Muscle layer of duodenum (tissue), 2 donors: ENCODE data around the gene TBC1D2B.
"Not testable (repeated sequence)": the region's sequence is repeated elsewhere in the genome, so short reads cannot be mapped to it uniquely, and the experiment has no call there.

Experiments
- H3K27ac ChIP-seq: one replicate; pipeline ENCODE4 v1.7.0; 2013; ENCODE audit warnings: mild to moderate bottlenecking, low read length
- H3K27me3 ChIP-seq: one replicate; pipeline ENCODE4 v1.7.0; 2013; ENCODE audit warnings: low read depth, mild to moderate bottlenecking, control low read depth, low read length
- H3K36me3 ChIP-seq, 2 donors: one replicate each; pipeline ENCODE4 v1.7.0; 2013; ENCODE audit warnings: low read length in 2 of 2, control low read depth in 1 of 2, mild to moderate bottlenecking in 1 of 2; ENCODE audit not compliant: insufficient read depth in 2 of 2, control insufficient read depth in 1 of 2
- H3K4me1 ChIP-seq, 2 donors: one replicate each; pipeline ENCODE4 v1.7.0; 2013; ENCODE audit warnings: low read length in 2 of 2, mild to moderate bottlenecking in 2 of 2, control low read depth in 1 of 2, moderate library complexity in 1 of 2; ENCODE audit not compliant: insufficient read depth in 2 of 2, control insufficient read depth in 1 of 2
- H3K4me3 ChIP-seq, 2 donors: one replicate each; pipeline ENCODE4 v1.7.0; 2013; ENCODE audit warnings: low read length in 2 of 2, low read depth in 1 of 2, mild to moderate bottlenecking in 1 of 2
- H3K9me3 ChIP-seq, 2 donors: one replicate each; pipeline ENCODE4 v1.7.0; 2013; ENCODE audit warnings: low read length in 2 of 2, control low read depth in 1 of 2, mild to moderate bottlenecking in 1 of 2; ENCODE audit not compliant: control insufficient read depth in 1 of 2
- donor health status: healthy.

The TBC1D2B gene

DNA sequence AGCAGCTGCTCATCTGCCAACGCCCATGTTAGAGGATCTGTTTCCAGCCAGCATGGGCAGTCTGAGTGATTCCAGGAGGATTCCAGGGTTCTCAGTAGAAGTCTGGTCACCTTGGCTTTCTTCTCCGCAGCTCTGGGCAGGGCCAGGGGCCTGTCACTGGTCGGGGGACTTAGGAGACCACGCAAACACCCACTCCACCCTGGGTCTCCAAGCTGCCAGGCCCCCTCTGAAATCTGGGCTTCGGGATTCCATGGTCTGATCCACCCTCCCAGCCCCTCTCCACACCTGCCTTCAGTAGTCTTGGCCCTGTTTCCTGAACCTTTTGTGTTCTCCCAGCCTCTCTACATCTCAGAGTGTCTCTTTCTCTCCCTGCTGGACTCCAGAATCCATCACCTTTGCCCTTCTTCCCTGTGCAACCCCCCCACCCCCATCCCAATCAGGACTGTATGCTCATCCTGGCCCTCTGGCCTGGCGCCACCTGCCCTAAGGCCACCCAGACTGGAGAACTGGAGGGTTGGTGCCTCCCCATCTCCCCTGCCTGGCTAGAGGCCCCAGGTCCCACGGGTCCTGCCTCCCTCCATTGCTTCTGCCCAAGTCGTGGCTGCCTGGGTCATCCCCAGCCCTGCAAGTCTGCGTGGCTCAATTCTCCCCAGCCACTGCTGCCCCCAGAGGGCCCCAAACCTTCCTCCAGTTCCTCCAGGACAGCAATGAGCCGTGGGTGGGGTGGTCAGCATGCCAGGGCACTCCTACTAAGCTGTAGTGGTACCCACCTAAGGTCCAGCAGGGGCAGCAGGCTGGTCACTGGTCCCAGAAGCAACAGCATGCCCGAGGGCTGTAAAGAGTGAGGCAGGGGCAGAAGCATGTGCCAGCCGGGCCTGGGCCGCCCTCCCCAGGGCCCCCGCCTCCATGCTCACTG is 102.8 kb downstream of the TBC1D2B start:
- Histone ChIP-seq H3K27me3 (no peaks in the 10 kb centered on the region), H3K36me3 (no peaks in the 10 kb centered on the region), H3K4me1 (peaks cover 0 to 22% of the 10 kb centered on the region in 2 donors), H3K4me3 (no peak overlapping the region), H3K27ac (no peak overlapping the region), H3K9me3 (no peaks in the 10 kb centered on the region)

- Histone ChIP-seq H3K36me3 (no peaks in the 10 kb centered on the region), H3K4me3 (no peak overlapping the region), H3K9me3 (no peaks in the 10 kb centered on the region), H3K27ac (no peak overlapping the region), H3K4me1 (peaks cover 0 to 22% of the 10 kb centered on the region in 2 donors), H3K27me3 (no peaks in the 10 kb centered on the region)
Measured at GRCh38 chr15:77974098-77974414, 103.5 kb downstream of the TBC1D2B start.

- not testable (repeated sequence) for H3K27ac ChIP-seq, H3K36me3 ChIP-seq, H3K9me3 ChIP-seq, H3K4me3 ChIP-seq, H3K27me3 ChIP-seq
- peaks cover 0 to 22% of the 10 kb centered on the region in 2 donors for H3K4me1 ChIP-seq
Measured at GRCh38 chr15:77973273-77974097, 104.0 kb downstream of the TBC1D2B start.

- H3K4me1 ChIP-seq, result peaks cover 0 to 22% of the 10 kb centered on the region in 2 donors
Measured at GRCh38 chr15:77972706-77973105, 104.8 kb downstream of the TBC1D2B start.

GRCh38 chr15:77971875-77972274 is 105.6 kb downstream of the TBC1D2B start:
- H3K9me3 ChIP-seq, H3K4me3 ChIP-seq, H3K27ac ChIP-seq, H3K27me3 ChIP-seq, H3K36me3 ChIP-seq: not testable (repeated sequence)
- peaks cover 0 to 22% of the 10 kb centered on the region in 2 donors for H3K4me1 ChIP-seq

More at GRCh38 chr15:77972706-77973105, 104.8 kb downstream of the TBC1D2B start:
- H3K9me3 ChIP-seq, H3K36me3 ChIP-seq, H3K27ac ChIP-seq, H3K27me3 ChIP-seq, H3K4me3 ChIP-seq: not testable (repeated sequence)

DNA sequence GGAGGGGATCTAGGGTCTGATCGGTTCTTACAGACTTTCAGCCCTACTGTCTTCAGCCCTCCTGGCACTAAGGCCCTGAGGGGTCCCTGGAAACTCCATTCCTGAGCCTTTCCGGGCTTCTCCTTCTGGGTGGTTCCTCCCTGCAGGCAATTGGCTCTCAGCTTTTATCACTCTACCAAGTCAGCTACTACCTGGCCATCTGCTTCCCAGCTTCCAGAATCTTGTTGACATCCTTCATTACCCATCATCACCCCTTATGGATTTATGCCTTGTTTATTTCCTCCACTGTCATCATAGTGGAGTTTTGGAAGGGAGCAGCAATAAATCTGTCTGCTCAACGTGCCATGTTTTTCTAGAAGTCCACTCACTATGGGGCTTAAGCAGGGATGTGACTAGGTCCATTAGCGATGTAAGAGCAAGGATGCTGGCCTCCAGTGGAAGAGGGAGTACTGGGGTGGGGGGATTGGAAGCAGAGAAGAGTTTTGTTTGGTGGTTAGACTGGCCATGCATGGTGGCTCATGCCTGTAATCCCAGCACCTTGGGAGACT is 106.6 kb downstream of the TBC1D2B start:
- not testable (repeated sequence) for H3K36me3 ChIP-seq, H3K27me3 ChIP-seq, H3K9me3 ChIP-seq, H3K4me3 ChIP-seq, H3K27ac ChIP-seq
- peaks cover 0 to 22% of the 10 kb centered on the region in 2 donors for H3K4me1 ChIP-seq

DNA sequence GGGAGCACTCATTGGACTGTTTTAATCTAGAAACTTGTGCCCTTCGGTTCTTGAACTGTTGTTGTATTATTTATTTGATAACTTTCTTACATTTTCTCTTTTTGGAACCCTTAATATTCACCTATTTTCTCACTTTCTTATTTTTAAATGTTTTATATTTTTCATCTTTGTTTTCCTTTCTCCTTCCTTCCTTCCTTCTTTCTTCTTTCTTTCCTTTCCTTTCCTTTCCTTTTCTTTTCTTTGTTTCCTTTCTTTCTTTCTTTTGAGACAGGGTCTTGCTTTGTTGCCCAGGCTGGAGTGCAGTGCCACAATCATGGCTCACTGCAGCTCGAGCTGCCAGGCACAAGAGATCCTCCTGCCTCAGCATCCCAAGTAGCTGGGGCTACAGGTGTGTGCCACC is 108.5 kb downstream of the TBC1D2B start:
- no peaks in the 10 kb centered on the region for H3K36me3 ChIP-seq

GRCh38 chr15:77967798-77968197 is 109.7 kb downstream of the TBC1D2B start:
- H3K4me1 ChIP-seq, result no peaks in the 10 kb centered on the region

More for the DNA sequence above, 108.5 kb downstream of the TBC1D2B start:
- Histone ChIP-seq H3K27ac (no peak overlapping the region), H3K27me3 (no peaks in the 10 kb centered on the region), H3K4me1 (peaks cover 0 to 4% of the 10 kb centered on the region in 2 donors), H3K9me3 (no peaks in the 10 kb centered on the region), H3K4me3 (no peak overlapping the region)

DNA sequence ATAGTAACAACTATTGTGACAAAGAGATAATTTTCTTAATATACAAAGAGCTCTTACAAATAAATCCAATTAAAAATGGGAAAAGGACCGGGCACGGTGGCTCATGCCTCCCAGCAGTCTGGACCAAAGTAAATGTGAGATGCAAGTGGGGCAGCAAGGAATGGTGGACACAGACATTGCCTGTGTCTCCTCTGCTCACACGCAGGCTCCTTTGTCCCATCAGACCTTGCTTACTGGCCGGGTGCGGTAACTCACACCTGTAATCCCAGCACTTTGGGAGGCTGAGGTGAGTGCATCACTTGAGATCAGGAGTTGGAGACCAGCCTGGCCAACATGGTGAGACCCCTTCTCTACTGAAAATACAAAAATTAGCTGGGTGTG is 110.3 kb downstream of the TBC1D2B start:
- H3K27me3 ChIP-seq, H3K4me1 ChIP-seq, H3K36me3 ChIP-seq, H3K9me3 ChIP-seq, H3K4me3 ChIP-seq, H3K27ac ChIP-seq: not testable (repeated sequence)

More at GRCh38 chr15:77967798-77968197, 109.7 kb downstream of the TBC1D2B start:
- H3K4me3 ChIP-seq, result no peak overlapping the region
- no peaks in the 10 kb centered on the region for H3K9me3 ChIP-seq
- no peaks in the 10 kb centered on the region for H3K36me3 ChIP-seq
- no peaks in the 10 kb centered on the region for H3K27me3 ChIP-seq
- no peak overlapping the region for H3K27ac ChIP-seq

DNA sequence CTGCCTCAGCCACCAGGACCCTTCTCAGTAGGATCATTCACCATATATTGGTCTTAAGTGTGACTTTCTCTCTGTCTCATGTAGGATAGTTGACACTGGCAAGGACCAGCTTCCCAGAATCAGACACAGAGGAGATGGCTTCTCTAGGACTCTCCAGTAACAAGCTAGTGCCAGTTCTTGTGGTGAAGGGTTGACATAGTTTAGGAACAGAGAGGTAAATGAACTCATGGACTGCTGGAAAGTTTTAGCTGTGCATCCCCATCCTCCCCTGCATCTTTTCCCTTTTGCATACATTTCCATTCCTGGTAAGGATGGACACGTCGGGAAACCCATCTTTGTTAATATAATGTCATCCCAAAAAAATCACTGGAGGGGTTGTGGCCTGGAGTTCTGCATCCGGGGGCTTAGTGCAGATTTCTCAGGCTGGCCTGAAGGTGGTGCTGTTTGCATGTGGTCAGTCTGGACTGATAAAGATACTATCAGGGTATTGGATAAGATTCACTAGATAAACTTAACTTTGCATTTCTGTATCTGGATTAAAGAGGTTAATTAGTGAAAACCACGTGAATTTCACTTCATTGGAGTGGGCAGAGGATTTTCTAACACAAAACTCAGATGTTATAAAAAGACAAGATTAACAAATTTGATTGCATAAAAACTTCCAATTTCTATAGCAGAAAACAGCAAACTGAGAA is 110.8 kb downstream of the TBC1D2B start:
- Histone ChIP-seq H3K9me3 (no peaks in the 10 kb centered on the region), H3K4me3 (no peak overlapping the region), H3K27ac (no peak overlapping the region), H3K36me3 (no peaks in the 10 kb centered on the region), H3K4me1 (no peaks in the 10 kb centered on the region), H3K27me3 (no peaks in the 10 kb centered on the region)

DNA sequence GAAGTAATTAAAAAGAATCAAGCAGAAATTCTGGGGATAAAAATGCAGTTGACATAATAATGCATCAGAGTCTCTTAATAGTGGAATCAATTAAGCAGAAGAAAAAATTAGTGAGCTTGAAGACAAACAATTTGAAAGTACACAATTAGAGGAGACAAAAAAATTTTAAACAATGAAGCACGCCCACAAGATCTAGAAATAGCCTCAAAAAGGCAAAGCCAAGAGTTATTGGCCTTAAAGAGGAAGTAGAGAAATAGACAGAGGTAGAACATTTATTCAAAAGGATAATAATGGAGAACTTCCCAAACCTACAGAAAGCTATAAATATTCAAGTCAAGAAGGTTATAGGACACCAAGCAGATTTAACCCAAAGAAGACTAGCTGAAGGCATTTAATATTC is 113.3 kb downstream of the TBC1D2B start:
- Histone ChIP-seq H3K4me3 (no peak overlapping the region), H3K27me3 (no peaks in the 10 kb centered on the region), H3K4me1 (peaks cover 0 to 6% of the 10 kb centered on the region in 2 donors), H3K9me3 (no peaks in the 10 kb centered on the region), H3K36me3 (no peaks in the 10 kb centered on the region), H3K27ac (no peak overlapping the region)
